NCI-H460 (cell line): Measurements from ENCODE around the gene CEP41. TPM values are rescaled to one million over a fixed set of nuclear protein-coding genes. Genes with fewer than 3 reads are reported as not detected.
A peak's percentile ranks its signal among the peaks of the same experiment; 100 is the strongest.

ENCODE experiments used
- DNase-seq: peaks from one replicate; pipeline ENCODE4 v3.0.0-alpha.2; 2016; ENCODE audit warnings: low read depth; ENCODE audit errors: extremely low read depth
- total RNA-seq: library from RNA; depleted of rRNA; stranded (reverse); fragments of >200 nt; shearing (Covaris generic); gene quantifications from 2 replicates; pipeline ENCODE4 v1.2.3, GENCODE V29; 2014

The CEP41 gene
- total RNA-seq, 1 experiment from 2014 or later, result 22.4 TPM

GRCh38 chr7:130374507-130374906 lies 66.3 kb downstream of the CEP41 start:
- DNase-seq, result no peak

GRCh38 chr7:130372402-130373165 lies 68.2 kb downstream of the CEP41 start:
- DNase-seq, result no peak

DNA sequence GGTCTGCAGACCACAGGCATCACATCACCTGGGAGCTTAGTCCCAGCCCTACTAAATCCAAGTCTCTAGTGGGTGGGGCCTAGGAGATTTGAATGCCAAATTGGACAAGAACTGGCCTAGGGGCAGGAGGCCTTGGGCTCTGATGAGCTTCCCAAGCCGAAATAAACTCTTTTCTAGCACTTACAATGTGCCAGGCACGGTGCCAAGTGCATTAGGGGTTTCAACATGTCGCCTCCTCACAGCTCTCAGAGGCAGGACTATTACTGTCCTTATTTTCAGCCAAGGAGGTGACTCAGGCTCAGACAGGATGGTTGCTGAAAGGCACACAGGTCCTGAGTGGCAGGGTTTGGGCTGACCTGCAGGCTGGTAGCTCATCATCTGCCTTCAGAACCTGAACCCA lies 69.8 kb downstream of the CEP41 start:
- no peak for DNase-seq

DNA sequence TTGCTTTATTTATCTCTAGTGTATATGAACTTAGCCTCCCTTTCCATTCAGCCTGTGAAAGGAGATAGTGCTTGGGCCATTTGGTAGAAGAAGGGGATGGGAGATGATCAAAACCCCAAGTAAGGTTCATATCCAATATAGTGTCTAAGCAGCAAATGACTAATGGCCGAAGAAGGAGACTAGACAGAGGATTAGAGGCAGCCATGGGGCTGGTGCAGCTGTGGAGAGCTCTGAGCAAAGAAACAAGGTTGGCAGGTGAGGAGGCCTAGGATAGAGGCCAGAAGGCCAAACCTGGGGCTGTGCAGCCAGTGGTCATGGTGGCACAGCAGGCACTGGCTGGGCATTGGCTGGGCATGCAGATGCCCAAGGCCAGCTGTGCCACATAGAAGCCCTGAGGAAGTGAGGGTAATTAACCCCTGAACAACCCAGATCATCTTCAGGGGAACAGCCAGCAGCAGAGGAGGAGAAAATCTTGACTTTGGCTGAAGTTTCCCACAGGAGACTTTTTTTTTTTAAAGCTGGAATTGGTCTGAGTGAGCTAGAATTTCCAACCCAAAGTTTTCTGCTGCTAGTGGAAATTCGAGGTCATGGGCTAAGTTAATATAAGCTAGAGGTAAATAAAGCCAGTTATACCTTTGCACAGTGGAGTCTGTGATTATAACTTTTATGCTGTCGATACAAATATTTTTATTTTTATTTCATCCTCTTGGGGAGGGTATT lies 70.8 kb downstream of the CEP41 start:
- no peak for DNase-seq

DNA sequence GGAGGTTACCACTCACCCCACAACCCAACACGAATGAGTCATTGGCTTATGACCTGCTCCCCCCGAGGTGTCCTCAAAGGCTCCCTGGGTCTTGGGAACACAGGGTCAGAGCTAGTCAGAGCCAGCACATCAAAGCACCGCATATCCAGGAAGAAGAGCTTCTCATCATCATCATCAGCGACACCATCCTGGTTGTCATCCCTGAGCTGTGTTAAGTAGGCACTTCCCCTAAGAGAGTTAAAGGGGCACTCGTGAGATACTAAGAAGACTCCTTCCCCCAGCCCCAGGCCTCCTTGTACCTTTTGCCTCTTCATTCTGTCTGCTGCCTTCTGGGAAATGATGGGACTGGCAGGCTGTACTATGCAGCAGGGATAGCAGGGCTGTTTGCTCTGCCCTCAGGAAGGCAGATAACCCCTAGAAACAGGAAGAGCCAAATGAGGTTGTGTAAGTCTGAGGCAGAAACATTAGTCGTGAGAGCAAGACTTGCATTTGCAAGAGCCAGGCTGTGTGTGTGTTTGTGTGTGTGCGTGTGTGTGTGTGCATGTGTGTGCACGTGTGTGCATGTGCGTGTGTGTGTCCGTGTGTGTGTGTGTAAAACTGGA lies 71.6 kb downstream of the CEP41 start:
- no peak for DNase-seq

DNA sequence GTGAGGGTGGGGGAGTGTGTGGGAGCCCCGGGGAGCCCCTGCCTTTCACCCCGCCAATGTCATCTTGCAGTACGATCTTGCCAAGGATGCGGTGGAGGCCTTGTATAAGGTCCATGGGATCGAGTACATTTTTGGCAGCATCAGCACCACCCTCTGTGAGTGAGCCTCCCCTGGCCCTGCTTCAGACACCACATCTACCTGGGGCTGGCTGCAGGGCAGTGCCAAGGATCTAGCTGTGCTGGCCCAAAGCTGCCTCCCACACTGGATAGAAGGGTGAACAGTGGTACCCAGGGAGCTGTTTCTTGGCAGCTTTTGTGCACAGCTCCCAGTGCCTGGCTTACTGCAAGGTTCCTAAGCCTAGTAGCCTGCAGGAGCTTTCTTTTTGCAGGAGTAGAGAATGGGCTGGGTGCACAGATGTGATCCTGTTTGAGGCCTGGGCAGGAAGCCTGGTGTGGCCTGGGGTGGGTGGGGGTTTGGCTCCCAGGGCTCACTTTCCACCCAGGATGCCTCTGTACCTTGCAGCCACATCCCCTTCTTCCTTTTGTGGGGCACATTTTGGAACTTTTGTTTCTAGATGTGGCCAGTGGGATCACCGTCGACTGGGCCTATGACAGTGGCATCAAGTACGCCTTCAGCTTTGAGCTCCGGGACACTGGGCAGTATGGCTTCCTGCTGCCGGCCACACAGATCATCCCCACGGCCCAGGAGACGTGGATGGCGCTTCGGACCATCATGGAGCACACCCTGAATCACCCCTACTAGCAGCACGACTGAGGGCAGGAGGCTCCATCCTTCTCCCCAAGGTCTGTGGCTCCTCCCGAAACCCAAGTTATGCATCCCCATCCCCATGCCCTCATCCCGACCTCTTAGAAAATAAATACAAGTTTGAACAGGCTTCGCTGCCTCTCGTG lies 72.7 kb downstream of the CEP41 start:
- DNase-seq, result no peak

GRCh38 chr7:130367088-130367755 lies 73.6 kb downstream of the CEP41 start:
- DNase-seq, result no peak

- DNase-seq, result no peak
Observed at GRCh38 chr7:130366564-130366963, 74.3 kb downstream of the CEP41 start.

DNA sequence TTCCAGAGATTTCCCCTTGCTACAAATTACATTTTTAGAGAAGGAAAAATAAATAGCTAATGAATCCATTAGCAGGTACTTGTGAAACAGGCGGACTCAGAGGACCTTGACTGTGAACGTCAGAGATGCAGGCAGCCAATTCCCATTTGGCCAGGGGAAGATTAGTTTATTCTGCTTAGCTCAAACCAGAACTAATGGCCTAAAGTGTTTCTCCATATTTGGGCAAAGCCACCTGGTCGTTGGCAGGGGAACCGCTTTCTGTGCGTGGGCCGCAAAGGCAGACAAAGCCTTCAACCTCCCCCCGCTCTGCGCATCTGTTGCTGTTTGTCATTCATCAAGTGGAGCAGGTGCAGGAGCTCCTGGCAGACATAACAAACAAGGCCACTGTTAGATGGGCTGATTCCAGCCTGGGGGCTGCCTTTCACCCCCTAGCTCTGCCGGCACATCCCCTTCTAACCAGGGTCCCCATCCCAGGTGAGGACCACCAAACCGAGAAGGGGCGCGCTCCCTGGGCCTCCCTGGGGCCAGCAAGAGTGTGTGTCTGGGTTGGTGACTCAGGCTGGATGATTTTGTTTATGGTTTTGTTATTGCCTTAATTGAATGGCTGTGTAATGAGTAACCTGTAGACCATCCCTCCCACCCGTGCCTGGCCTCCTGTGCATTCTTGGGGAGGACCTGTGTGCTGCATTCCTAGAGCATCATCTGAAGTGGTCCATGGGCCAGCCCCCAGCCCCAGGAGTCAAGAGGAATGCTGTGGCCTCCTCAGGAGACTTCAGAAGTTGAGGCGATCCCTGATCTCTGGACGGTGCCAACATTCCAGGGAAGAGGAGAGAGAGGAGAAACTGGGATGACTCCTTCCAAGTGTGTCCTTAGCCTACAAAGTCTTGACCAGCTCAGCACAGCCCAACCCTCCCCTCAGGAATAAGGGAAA lies 75.0 kb downstream of the CEP41 start:
- DNase-seq, result no peak

GRCh38 chr7:130365088-130365487 lies 75.7 kb downstream of the CEP41 start:
- DNase-seq, result no peak

DNA sequence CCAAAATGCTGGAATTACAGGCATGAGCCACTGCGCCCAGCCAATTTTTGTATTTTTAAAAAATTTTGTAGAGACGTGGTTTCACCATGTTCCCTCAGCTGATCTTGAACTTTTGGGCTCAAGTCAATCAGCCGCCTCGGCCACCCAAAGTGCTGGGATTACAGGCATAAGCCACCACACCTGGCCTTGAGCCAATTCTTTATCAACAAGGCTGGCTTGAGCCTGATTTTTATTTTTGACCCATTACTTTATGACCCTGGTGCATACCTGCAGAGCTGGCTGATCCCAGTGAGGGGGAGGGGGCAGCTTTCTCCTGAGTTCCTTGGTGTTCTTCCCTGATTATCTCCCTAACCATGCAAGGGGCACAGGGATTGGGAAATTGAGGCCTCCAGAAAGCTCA lies 76.4 kb downstream of the CEP41 start:
- no peak for DNase-seq

DNA sequence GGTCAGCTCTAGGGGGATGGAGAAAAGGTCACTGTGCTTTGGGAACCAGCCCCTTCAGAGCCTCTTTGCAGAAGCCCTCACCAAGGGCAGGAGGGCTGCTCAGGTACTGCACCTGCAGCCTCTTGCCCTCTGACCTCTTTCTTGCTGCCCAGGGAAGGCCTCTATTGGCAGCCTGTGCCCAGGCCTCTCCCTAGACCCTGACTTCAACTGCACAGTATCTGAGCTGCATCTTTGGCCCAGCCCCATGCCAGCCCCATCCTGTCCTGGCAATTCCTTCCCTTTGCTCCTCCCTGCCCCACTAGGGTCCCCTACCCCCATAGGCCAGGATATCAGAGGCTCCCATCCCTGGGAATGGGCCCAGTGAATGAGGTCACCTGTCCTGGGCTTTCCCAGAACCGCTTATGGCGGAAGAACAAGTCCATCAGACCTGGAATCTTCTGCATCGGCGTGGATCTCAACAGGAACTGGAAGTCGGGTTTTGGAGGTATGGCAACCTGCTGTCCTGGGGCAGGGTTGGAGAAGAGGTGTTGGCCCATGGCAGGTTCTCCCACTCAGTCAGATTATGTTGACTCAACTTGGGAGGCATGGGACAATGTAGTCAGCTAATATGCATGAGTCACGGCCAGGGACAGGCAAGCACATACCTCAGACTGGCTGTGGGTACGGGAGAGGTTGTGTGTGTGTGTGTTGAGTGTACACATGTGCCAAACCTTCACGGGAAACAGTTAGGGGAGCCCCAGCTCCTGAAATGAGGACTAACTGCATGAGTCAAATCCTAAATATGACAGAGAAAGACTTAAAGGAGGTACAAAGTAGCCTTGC lies 77.6 kb downstream of the CEP41 start:
- peak; percentile 31 for DNase-seq

GRCh38 chr7:130362251-130362816 lies 78.5 kb downstream of the CEP41 start:
- no peak for DNase-seq

DNA sequence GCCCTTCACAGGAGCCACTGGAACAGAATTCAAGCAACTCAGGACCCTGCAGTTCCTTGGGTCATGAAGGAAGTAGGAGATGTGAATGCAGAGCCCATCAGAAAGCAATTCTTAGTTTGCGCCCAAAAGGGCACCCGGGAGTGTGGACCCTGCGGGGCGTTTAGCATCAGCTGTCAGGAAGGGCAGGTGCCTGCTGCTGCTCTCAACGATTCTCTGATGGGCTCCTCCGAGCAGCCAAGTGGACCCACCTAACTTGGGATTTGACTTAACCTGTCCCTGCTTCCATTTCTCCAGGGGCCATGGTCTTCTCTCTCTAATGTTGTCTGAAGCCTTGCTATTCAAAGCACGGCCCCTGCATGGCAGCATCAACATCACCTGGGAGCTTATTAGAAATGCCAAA lies 79.1 kb downstream of the CEP41 start:
- DNase-seq, result no peak

GRCh38 chr7:130360518-130360917 lies 80.3 kb downstream of the CEP41 start:
- no peak for DNase-seq

DNA sequence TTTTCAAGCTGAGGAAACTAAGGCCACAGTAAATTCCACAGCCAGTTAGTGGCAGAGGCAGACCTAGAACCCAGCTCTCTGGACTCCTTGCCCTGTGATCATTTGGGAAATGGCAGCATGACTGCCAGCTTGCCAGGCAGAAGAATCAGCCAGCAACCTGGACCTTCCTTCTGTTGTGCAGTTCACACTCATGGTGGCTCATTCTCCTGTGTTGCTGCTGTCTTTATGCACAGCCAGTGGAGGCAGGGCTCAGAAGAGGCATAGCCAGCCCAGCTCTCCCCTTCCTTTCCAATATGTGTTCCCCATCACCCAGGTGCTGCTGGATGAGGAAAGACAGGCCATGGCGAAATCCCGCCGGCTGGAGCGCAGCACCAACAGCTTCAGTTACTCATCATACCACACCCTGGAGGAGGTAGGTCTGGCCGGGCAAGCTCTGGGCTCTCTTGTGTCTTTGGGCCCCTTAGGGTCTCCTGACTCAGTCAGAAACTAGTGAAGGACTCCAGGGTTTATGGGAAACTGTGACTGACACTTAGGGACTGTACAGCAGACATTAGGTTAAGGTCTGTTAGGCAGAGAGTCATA lies 81.4 kb downstream of the CEP41 start:
- no peak for DNase-seq

- no peak for DNase-seq
Observed at GRCh38 chr7:130358471-130358870, 82.3 kb downstream of the CEP41 start.
